EH (cell line): ENCODE measurements around the gene SLC66A3.
"Not testable (repeated sequence)": the region's sequence is repeated elsewhere in the genome, so short reads cannot be mapped to it uniquely, and the experiment has no call there.

Source experiments
- DNase-seq: peaks from one replicate; pipeline ENCODE4 v3.0.0-alpha.2; 2015; ENCODE audit warnings: low read depth

SLC66A3 gene

DNA sequence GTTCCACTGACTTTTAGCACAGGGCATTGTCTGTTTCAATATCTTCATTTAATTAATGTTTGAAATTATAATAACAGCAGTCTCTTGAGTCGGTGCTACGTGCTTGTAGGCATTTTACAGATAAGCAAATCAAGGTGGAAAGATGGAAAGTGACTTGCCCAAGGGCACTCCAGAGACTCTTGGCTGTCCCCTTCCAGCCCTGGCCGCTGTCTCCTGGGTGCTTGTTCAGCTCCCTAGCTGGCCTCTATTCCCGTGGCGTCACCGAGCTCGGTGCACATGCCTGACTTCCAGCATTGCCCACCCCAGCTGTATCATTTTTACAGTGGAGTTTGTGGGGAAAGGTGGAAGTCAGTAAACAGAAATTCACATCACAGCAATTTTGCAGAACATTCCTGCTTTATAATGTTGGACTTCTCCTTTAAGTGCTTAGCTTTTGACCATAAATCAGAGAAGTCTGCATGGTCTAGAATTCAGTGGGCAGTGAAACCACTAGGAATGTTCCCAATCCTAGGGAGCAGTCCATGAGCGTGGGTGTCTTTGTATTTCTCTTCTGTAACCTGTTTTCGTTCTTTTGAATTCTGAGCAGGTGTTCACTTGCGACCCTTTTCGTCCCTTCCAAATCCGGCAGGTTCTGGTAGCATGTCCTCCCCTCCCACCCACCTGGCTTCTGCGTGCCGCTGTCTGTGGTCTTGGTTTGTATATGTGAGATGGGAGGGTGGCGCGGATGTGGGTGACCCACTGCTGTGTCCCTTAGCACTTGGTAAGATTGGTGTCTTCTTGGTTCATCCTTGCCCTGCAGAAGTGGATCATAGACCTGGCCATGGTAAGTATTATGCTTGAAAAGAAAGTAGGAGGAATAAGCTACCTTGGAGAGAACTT, 8.4 kb downstream of the SLC66A3 start:
- DNase-seq, result no peak

DNA sequence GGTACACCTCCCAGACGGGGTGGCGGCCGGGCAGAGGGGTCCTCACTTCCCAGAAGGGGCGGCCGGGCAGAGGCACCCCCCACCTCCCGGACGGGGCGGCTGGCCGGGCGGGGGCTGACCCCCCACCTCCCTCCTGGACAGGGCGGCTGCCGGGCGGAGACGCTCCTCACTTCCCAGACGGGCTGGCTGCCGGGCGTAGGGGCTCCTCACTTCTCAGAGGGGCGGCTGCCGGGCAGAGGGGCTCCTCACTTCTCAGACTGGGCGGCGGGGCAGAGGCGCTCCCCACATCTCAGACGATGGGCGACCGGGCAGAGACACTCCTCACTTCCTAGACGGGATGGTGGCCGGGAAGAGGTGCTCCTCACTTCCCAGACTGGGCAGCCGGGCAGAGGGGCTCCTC, 9.8 kb downstream of the SLC66A3 start:
- not testable (repeated sequence) for DNase-seq

DNA sequence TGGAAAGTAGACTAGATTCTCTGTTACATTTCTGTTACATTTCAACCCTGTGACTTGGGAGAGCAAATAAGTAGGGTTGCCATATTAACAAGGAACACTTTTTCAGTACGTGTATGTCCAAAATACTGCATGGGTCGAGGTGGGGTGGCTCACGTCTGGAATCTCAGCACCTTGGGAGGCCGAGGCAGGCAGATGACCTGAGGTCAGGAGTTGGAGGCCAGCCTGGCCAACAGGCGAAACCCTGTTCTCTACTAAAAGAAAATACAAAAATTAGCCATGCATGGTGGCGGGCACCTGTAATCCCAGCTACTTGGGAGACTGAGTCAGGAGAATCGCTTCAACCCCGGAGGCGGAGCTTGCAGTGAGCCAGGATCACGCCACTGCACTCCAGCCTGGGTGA, 11.2 kb downstream of the SLC66A3 start:
- no peak for DNase-seq

GRCh38 chr2:11168488-11168887, 13.2 kb downstream of the SLC66A3 start:
- no peak for DNase-seq

DNA sequence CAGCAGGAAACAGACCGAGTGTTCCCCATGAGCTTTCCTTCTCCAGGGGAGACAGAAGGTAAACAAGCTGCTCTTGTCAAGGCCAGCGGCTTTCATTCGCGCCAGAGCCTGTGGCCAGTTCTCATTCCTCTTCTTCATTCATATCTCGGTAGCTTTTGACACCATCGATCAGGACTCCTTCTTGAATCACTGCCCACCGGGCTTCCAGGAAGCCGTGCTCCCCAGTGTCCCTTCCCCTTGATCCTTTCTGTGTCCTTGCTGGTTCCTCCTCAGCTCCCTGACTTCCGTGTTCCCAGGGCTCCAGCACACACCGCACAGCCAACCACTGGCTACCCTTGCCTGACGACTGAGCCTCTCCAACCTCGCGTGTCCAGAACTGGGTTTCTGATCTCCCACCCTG, 14.1 kb downstream of the SLC66A3 start:
- DNase-seq, result peak; percentile 10

GRCh38 chr2:11174222-11174621, 19.0 kb downstream of the SLC66A3 start:
- DNase-seq, result no peak

DNA sequence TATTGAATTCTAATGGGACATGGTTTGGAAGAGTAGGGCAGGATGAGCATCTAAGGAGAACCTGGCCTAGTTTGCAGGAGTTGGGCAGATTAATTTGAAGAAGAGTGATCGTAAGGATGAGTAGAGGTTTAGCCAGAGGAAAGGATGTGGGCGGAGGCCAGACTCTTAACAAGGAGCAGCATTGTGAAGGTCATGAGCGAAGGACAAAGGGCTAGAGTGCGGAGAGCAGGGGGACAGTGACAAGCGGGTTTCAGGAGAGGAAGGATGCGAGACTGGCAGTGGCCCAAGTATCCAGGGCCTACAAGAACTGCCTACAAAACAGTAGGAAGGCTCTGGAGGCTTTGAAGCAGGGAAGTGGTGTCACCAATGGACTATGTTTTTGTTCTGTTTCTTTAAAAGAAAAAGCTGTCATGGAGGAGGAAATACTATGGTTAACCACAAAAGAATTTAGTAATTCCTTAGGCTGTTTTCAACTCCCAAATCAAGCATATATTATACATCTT, 20.1 kb downstream of the SLC66A3 start:
- DNase-seq, result peak; percentile 80

DNA sequence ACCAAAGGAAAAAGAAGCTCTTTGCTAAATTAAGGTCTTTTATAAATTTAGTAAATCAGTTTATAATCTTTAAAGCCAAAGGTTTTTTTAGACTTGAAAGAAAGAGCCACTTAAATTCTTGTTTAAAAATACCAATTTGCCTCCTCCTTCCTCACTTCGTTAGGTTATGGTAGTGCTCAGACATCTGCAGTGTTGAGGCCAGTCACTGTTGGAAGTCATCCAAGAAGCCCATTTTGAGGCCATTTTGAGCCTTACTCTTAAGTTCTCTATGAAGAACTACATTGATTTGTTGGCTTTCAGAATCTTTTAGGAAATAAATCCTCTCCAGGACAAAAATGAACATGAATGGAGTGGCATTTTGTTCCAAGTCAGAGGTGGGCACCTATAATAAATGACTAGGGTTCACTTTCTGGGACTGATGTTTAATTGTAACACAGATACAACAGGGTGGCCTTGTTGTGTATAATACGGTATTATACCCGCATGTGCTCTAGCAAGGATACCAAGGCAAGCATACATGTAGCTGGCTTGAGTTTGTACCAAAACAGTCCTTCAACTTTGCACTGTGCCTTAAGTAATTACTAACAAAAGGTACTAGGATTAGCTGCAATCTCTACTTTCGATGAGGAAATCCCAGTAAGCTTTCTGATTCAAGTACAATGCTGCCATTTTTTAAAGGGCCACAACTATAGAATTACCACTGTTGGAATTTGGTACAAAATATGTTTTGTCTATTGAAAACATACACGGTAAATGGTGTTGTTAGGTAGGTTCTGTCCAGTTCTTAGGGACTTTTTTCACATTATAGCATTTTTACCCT, 22.8 kb downstream of the SLC66A3 start:
- peak; percentile 44 for DNase-seq

DNA sequence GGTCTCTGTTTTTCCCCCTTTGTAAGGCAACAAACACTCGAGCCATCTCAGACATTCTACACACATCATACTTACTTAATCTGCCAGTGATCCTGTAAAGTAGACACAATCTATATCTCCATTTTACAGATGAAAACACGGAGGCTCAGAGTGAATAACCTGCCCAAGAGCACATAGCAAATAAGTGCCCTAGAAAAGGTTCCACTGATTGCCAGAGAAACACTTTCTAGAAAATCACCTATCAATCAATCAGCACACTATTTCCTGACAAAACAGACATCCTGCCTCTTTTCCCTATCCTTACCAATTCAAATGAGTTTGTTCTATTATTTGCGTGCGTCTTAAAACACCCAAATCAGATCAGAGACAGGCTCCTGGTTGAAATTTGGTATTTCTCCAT, 23.9 kb downstream of the SLC66A3 start:
- DNase-seq, result no peak

GRCh38 chr2:11179899-11180298, 24.6 kb downstream of the SLC66A3 start:
- DNase-seq, result no peak

GRCh38 chr2:11180653-11181052, 25.4 kb downstream of the SLC66A3 start:
- no peak for DNase-seq

- DNase-seq, result no peak
These were observed 27.7 kb downstream of the SLC66A3 start for GRCh38 chr2:11182951-11183350.

DNA sequence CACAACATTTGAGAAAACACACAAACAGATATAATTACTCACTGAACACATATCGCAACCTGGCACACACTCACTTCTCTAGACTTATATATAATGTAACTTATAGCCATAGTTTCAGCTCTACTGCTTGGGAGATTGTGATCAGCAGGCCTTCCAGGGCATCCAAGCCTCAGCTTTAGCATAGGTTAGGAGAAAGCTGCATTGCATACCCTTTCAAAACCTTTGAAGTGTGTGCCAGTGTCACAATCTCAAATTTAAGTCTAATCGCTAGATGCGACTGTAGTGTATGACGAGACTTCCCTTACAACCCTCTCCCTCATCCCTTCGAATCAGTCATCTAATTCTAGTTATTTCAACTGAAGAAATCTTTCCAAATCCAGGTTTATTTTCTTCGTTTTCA, 30.9 kb downstream of the SLC66A3 start:
- DNase-seq, result no peak

- DNase-seq, result peak; percentile 90
These were observed 31.9 kb downstream of the SLC66A3 start for GRCh38 chr2:11187083-11187619.

DNA sequence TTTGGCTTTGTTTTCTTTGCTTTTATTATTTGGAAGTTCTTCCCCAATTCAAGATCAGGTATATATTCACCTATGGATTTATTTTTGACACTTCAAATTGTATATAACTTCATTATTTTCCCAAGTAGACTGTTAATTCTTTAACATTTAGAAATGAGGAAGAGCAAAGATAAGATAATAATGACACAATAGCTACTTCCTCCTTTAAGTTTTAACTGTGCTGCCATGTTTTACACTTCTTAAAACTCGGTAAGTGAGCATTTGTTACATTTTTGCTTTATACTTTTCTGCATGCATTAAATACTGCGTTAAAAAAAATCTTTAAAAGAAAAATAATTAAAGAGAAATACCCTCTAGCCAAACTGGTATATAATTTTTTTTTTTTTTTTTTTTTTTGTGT, 32.5 kb downstream of the SLC66A3 start:
- no peak for DNase-seq

GRCh38 chr2:11196246-11196645, 41.0 kb downstream of the SLC66A3 start:
- DNase-seq, result no peak

DNA sequence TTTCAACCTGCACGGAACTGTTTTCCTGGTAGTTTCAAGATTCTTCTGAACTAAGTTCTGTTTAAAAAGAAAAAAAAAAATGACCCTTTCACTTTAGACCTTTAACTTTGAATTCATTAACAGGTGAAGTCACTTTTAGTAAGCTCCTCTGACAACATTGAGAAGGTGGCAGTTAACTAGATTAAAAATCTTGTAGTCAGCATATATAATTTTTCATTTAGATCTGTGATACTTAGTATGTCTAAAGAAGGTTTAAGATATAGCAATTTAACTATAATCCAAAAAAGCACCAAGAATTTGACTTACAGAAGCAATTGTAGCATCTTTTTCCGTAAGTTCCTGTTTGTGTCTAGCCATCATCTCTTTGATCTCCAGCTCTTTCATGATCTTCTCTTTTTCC, 45.4 kb downstream of the SLC66A3 start:
- no peak for DNase-seq

DNA sequence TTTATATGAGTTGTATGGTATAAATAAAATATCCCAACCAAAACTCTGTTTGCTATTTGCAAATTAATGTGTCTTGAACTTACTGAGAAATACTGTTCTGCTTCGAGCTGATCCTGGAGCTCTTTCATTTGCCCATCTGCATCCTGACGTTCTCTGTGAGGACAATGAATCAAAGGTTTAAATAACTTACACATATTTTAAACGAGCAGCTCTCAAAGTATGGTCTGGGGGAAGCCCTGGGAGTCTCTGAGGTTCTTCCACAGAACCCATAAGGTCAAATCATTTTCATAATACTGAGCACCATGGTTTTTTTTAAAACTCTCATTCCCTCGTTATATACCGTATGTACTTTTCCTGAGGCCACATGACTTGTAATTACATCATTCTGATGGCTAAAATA, 46.7 kb downstream of the SLC66A3 start:
- DNase-seq, result no peak

DNA sequence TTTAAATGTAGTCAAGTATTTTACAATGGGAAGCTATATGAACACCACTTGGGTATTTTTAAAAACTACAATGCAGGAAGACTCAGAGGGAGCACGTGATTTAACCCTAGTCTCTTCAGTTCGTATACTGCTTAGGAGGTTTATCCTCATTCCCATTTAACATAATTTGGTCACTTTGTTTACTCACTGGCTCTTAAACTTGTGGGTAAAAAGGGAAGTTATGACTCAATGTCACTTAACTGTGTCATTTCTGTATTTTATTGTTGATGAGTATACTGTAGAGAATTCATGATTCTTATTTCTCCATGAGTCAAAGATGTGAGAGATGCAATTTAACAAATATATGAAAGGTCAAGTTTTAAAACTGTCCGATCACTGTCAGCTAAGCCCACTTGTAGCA, 48.2 kb downstream of the SLC66A3 start:
- DNase-seq, result peak; percentile 90

DNA sequence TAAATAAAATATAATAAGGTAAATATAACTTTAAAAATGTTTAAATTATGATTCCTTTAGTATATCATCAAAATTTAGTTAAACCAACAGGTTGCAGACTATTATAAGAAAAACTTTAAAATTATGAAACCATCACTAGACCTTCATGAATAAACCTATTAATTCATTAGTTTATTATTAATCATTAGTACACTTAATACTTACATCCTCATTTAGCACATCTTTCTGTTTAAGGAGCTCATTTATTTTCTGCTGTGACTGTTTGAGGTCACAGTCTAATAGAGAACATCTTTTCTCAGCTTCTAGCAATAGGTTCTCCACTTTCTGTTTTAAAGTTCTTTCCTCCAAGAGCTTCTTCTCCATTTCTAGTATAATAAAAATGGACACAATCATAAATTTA, 52.8 kb downstream of the SLC66A3 start:
- DNase-seq, result no peak

GRCh38 chr2:11212645-11213044, 57.4 kb downstream of the SLC66A3 start:
- peak; percentile 13 for DNase-seq

DNA sequence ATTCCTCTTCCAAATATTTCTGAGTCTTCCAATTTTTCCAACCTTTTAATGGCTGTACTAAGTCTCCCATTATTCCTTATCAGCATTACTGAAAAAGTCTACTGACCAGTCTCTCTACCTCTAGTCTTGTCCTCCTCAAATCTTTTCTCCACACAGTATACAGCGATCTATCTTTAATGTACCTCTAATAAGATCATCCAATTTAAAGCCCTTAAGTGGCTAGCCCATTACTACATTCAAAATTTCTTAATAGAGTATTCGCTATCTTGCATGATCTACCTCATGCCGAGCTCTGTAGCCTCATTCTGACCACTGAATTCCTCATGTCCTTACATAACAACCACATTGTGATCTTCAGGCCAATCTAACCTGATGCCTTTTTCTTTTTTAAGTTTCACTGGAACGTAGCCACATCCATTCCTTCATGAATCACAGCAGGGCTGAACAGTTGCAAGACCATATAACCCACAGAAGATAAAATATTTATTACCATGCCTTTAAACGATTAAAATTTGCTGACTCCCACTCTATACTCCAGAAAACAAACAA, 57.9 kb downstream of the SLC66A3 start:
- peak; percentile 67 for DNase-seq
